Astrocyte of the cerebellum (primary cell): Measurements from ENCODE around the gene BSPH1.

Experiments used
- DNase-seq: peaks from one replicate; pipeline ENCODE4 v3.0.0-alpha.2; 2011; ENCODE audit warnings: low read depth
- H3K4me3 ChIP-seq: 2 replicates; pipeline ENCODE4 v1.5.1; 2011; ENCODE audit warnings: mild to moderate bottlenecking, low read depth, low read length, moderate library complexity
- CTCF ChIP-seq: IDR thresholded peaks from 2 replicates; pipeline ENCODE4 v1.5.1; 2012; ENCODE audit warnings: low read length, low read depth, moderate library complexity, mild to moderate bottlenecking; ENCODE audit errors: missing control alignments
- in situ Hi-C: cut with HindIII; loops from 2 replicates; pipeline ENCODE4 v1.10.0; 2017; ENCODE audit warnings: low sequenced_read_pairs

The BSPH1 gene

GRCh38 chr19:48023011-48023410 is 31.0 kb upstream of the BSPH1 start:
- H3K4me3 ChIP-seq = no peak overlapping the region
- TF ChIP-seq CTCF = no peak
- no peak for DNase-seq
- in situ Hi-C loops = no loop called here

DNA sequence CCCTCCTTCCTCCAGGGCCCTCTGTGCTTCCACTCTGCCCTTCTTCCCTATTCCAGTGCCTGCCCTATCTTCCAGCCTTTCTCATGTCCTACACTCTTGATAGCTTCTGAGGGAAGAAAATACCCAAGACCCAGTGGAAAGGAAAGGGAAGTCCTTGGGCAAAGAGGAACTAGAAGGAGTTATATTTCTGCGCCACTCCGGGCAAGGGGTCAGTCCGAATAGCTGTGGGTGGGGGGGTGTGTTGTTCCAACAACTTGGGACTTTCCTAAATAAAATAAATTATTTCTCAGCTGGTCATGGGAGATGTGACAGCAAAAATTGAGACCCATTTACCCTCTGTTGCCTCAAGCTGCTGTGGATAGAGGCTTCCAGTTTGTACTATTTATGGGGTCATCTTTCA is 28.7 kb upstream of the BSPH1 start:
- no peak for TF ChIP-seq CTCF
- in situ Hi-C loops = no loop called here

DNA sequence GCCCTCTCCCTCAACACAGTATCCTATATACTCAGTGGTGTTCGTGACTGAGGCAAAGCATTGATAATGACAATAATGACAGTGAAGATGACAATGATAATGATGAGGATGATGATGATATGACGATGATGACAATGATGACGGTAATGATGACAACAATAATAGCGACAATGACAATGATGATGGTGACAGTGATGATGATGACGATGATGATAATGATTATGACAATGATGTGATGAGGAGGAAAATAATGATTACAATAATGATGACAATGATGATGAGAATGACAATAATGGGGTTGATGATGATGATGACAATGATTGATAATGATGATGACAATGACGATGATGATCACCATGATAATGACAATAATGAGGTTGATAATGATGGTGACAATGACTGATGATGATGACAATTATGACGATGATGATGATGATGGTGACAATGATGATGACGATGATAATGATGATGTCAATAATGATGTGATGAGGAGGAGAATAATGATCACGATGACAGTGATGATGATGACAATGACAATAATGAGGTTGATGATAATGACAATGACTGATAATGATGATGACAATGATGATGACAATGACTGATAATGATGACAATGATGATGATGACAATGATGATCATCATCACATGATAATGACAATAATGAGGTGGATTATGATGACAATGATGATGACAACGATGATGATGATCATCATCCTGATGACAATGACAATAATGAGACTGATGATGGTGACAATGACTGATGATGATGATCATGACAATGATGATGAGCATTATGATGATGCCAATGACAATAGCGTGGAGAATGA is 19.2 kb upstream of the BSPH1 start:
- no peak for TF ChIP-seq CTCF
- in situ Hi-C loops = no loop called here
- no peak for DNase-seq
- H3K4me3 ChIP-seq = no peak overlapping the region

More for the DNA sequence above, 28.7 kb upstream of the BSPH1 start:
- DNase-seq = no peak
- H3K4me3 ChIP-seq = no peak overlapping the region

DNA sequence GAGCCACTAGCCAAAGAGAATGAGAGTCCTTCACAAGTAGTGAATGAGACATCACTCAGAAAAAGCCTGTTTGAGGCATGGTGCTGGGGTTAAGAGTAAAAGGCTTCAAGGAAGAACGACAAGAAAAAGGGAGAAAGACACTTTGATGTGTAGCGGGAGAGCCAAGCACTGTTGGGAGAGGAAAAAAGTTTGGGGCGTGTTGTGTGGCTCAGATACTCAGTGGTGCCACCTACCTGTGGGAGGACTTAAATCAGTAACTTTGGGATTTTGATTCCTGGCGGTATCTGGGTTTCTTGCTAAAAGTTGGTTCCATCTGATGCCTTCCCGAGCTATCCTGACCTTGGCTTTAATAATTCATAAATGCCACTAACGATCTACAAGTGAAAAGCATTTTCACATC is 14.8 kb upstream of the BSPH1 start:
- no peak overlapping the region for H3K4me3 ChIP-seq
- TF ChIP-seq CTCF = no peak
- DNase-seq = no peak
- in situ Hi-C loops = no loop called here

- TF ChIP-seq CTCF = no peak
- in situ Hi-C loops = no loop called here
- no peak for DNase-seq
- no peak overlapping the region for H3K4me3 ChIP-seq
Measured at GRCh38 chr19:48004236-48004635, 12.3 kb upstream of the BSPH1 start.

DNA sequence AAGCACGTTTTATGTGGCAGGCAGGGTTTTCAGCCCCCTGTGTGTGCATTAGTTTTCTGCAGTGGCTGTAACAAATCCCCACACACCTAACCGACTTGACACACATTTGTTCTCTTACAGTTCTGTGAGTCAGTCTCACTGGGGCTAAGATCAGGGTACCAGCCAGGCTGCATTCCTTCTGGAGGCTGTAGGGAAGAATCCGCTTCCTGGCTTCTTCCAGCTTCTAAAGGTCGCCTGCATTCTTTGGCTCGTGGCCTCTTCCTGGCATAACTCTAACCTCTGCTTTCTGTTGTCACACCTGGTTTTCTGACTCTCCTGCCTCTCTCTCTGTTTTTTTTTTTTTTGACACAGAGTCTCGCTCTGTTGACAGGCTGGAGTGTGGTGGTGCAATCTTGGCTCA is 8.9 kb upstream of the BSPH1 start:
- in situ Hi-C loops = no loop called here
- no peak overlapping the region for H3K4me3 ChIP-seq
- DNase-seq = no peak
- TF ChIP-seq CTCF = no peak
